K562 (cell line): ENCODE measurements around the gene PRPSAP1. TPM values are rescaled to one million over a fixed set of nuclear protein-coding genes. Genes with fewer than 3 reads are reported as not detected.

Experiments
- ATAC-seq: fragments of 200-7000 bp; cut with Tn5 transposase; 3 replicates; pipeline ENCODE4 v1.9.1; 2020; ENCODE audit warnings: moderate library complexity
- BruUV-seq: library from RNA; stranded (reverse); fragments of 400-500 nt; replicated peaks from 2 replicates; lab custom pipeline; 2021; lab: Mats Ljungman, UMichigan
- CTCF ChIA-PET: fragments of 300-600 bp; formaldehyde crosslinking; extraction: SDS; loops from one replicate; lab custom pipeline; 2021; ENCODE audit warnings: low intra/inter-chr PET ratio; lab: Yijun Ruan, JAX
- POLR2A ChIA-PET: fragments of 300-600, 350-650 bp; sonication (Branson Sonifier 250); formaldehyde crosslinking; extraction: SDS; loops from one replicate; lab custom pipeline; 2021; ENCODE audit warnings: antibody characterized with exemption, inconsistent platforms; lab: Yijun Ruan, JAX
- DNase-seq, 4 experiments: peaks; one replicate each; pipeline versions ENCODE4 v3.0.0 to v3.0.0-alpha.2; 2011 to 2018; ENCODE audit warnings: low spot score in 3 of 4, mixed read lengths in 3 of 4; ENCODE audit errors: extremely low read depth in 1 of 4
- FAIRE-seq: peaks from 2 replicates; lab custom pipeline; 2011; peaks lifted over from hg19 to GRCh38; lab: Jason Lieb, UNC
- H2AFZ ChIP-seq: 2 replicates; pipeline ENCODE4 v1.6.0; 2011; ENCODE audit warnings: low read depth, low read length, control low read depth, inconsistent platforms
- H3K27ac ChIP-seq: fragments of 200-600 bp; 3 replicates; pipeline ENCODE4 v1.8.0; 2011; ENCODE audit warnings: low read depth, mild to moderate bottlenecking, control low read depth, inconsistent platforms, low read length, moderate library complexity, mixed read lengths; ENCODE audit errors: extremely low read depth
- H3K27me3 ChIP-seq, 2 experiments: fragments of 300-600 bp in 1 of 2; 2 replicates in 1 of 2; 3 replicates in 1 of 2; pipeline versions ENCODE4 v1.6.0 to v1.8.0; 2011; ENCODE audit warnings: inconsistent platforms in 2 of 2, low read length in 2 of 2, mild to moderate bottlenecking in 1 of 2, mixed read lengths in 1 of 2, moderate library complexity in 1 of 2; ENCODE audit not compliant: control insufficient read depth in 2 of 2, insufficient read depth in 2 of 2
- H3K36me3 ChIP-seq: fragments of 300-600 bp; 3 replicates; pipeline ENCODE4 v1.8.0; 2011; ENCODE audit warnings: mild to moderate bottlenecking, low read length, inconsistent platforms; ENCODE audit not compliant: control insufficient read depth, insufficient read depth
- H3K4me1 ChIP-seq, 2 experiments: fragments of 200-600 bp in 1 of 2; replicated peaks in 1 of 2; 2 replicates in 1 of 2; 3 replicates in 1 of 2; pipeline versions ENCODE4 v1.5.1 to v1.8.0; 2011; ENCODE audit warnings: inconsistent platforms in 2 of 2, low read length in 2 of 2, mild to moderate bottlenecking in 1 of 2, mixed read lengths in 1 of 2, moderate library complexity in 1 of 2; ENCODE audit not compliant: control insufficient read depth in 2 of 2, insufficient read depth in 2 of 2
- H3K4me2 ChIP-seq: 2 replicates; pipeline ENCODE4 v1.6.1; 2011; ENCODE audit warnings: low read length, control low read depth, inconsistent platforms, mixed read lengths; ENCODE audit not compliant: insufficient read depth
- H3K4me3 ChIP-seq: fragments of 200-600 bp; sonication (generic), shearing (Covaris generic); 2 replicates; pipeline ENCODE4 v1.5.1; 2016; ENCODE audit warnings: control low read depth, inconsistent platforms
- H3K79me2 ChIP-seq: fragments of 200-600 bp; 3 replicates; pipeline ENCODE4 v1.8.0; 2011; ENCODE audit warnings: low read length, inconsistent platforms; ENCODE audit not compliant: control insufficient read depth, insufficient read depth
- H3K9ac ChIP-seq, 2 experiments: 2 replicates each; pipeline versions ENCODE4 v1.6.0 to v1.6.1; 2011; ENCODE audit warnings: low read depth in 2 of 2, low read length in 2 of 2, control low read depth in 1 of 2, inconsistent platforms in 1 of 2, mild to moderate bottlenecking in 1 of 2, mixed read lengths in 1 of 2; ENCODE audit not compliant: insufficient read depth in 1 of 2
- H3K9me1 ChIP-seq: one replicate; pipeline ENCODE4 v1.6.0; 2011; ENCODE audit warnings: inconsistent platforms, mild to moderate bottlenecking, low read length, moderate library complexity; ENCODE audit not compliant: control insufficient read depth, insufficient read depth
- H3K9me3 ChIP-seq: replicated peaks from 2 replicates; pipeline ENCODE4 v1.5.1; 2011; ENCODE audit warnings: low read depth, low read length, inconsistent platforms; ENCODE audit not compliant: control insufficient read depth, insufficient read depth
- H4K20me1 ChIP-seq: replicated peaks from 2 replicates; pipeline ENCODE4 v1.6.1; 2011; ENCODE audit warnings: low read length, inconsistent platforms, mixed read lengths; ENCODE audit not compliant: control insufficient read depth, insufficient read depth
- CCAR2 ChIP-seq: fragments of 200-400 bp; formaldehyde crosslinking; IDR thresholded peaks from 2 replicates; pipeline ENCODE4 v1.6.1; 2017; ENCODE audit warnings: mild to moderate bottlenecking, low read depth, low read length
- CEBPB ChIP-seq: fragments of 450-650 bp; IDR thresholded peaks from 2 replicates; pipeline ENCODE4 v1.6.1; 2016; ENCODE audit warnings: missing genetic modification characterization, missing compliant biosample characterization
- CEBPZ ChIP-seq: fragments of 150-350 bp; IDR thresholded peaks from 2 replicates; pipeline ENCODE4 v1.6.1; 2014; ENCODE audit warnings: low read depth, mild to moderate bottlenecking, low read length, borderline replicate concordance
- CHCHD3 ChIP-seq: fragments of 250-450 bp; sonication (Bioruptor Pico); IDR thresholded peaks from 2 replicates; pipeline ENCODE4 v2.1.2; 2022; ENCODE audit warnings: mild to moderate bottlenecking
- ETV1 ChIP-seq: fragments of 450-650 bp; conservative IDR thresholded peaks from 2 replicates; pipeline ENCODE4 v1.6.1; 2016; ENCODE audit warnings: missing genetic modification characterization, control low read depth, low read depth, missing compliant biosample characterization
- FOXM1 ChIP-seq, 2 experiments: fragments of 450-650 bp in 1 of 2; sonication (generic) in 1 of 2; formaldehyde crosslinking in 1 of 2; IDR thresholded peaks; 2 replicates each; pipeline versions ENCODE4 v1.6.1 to v1.9.0; 2017 to 2022; ENCODE audit warnings: low read depth in 2 of 2, mild to moderate bottlenecking in 2 of 2, missing genetic modification reagents in 1 of 2, moderate library complexity in 1 of 2
- IFI16 ChIP-seq: fragments of 250-450 bp; sonication (Bioruptor Pico); IDR thresholded peaks from 2 replicates; pipeline ENCODE4 v2.1.2; 2022; ENCODE audit warnings: mild to moderate bottlenecking, inconsistent platforms
- RBM34 ChIP-seq: fragments of 200-400 bp; formaldehyde crosslinking; IDR thresholded peaks from 2 replicates; pipeline ENCODE4 v1.6.1; 2018; ENCODE audit warnings: low read length, borderline replicate concordance; ENCODE audit not compliant: insufficient read depth
- TRIM28 ChIP-seq: fragments of 450-650 bp; IDR thresholded peaks from 2 replicates; pipeline ENCODE4 v1.6.1; 2017
- ZBTB5 ChIP-seq: fragments of 450-650 bp; IDR thresholded peaks from 2 replicates; pipeline ENCODE4 v1.6.1; 2017; ENCODE audit warnings: antibody characterized with exemption
- ZNF583 ChIP-seq: fragments of 250-450 bp; sonication (Bioruptor Pico); IDR thresholded peaks from 2 replicates; pipeline ENCODE4 v1.4.0; 2020
- WGBS: fragments of 100-300 bp; shearing (Covaris generic); methylation state at CpG from one replicate; pipeline ENCODE4 v1.1.6; 2016; ENCODE audit warnings: low coverage, mixed read lengths; ENCODE audit not compliant: insufficient coverage; ENCODE audit errors: missing lambda C conversion rate; 5-methylcytosine and 5-hydroxymethylcytosine counted together
- in situ Hi-C: fragments of 300-500 bp; cut with MboI; formaldehyde crosslinking; loops from 4 replicates; pipeline ENCODE4 v1.15.0; 2018; ENCODE audit warnings: inconsistent platforms, mixed read lengths
- intact Hi-C: fragments of 100-400 bp; cut with micrococcal nuclease; formaldehyde crosslinking; loops from 2 replicates; pipeline ENCODE4 v1.14.2; 2022
- polyA plus RNA-seq, 8 experiments: library from polyadenylated mRNA; depleted of rRNA in 4 of 8; stranded (reverse) in 5 of 8; unstranded in 3 of 8; fragments of >200 nt; fragmentation: Nextera tagmentation in 2 of 8; fragmentation: Illumina TruSeq in 1 of 8; extraction: Ambion mirVana in 2 of 8; extraction: Trizol in 1 of 8; gene quantifications; 2 replicates each; pipeline versions ENCODE4 v1.2.1 to v1.2.3, GENCODE V29; 2011 to 2014; ENCODE audit warnings: inconsistent platforms in 1 of 8, missing spikeins in 1 of 8
- total RNA-seq, 7 experiments: library from RNA; depleted of rRNA in 6 of 7; stranded (reverse); fragments of >200 nt in 6 of 7; fragmentation: Illumina TruSeq in 2 of 7; extraction: Trizol in 2 of 7; gene quantifications; 2 replicates each; pipeline versions ENCODE4 v1.2.1 to v1.2.3, GENCODE V29; 2011 to 2021; ENCODE audit warnings: low replicate concordance in 1 of 7

The PRPSAP1 gene
- total and polyA plus RNA-seq, 9 of the 15 experiments (the other 6 are each of a cell fraction or from before 2014, with no cell fraction given) = 21.9 to 77.1 (median 40.8) TPM

DNA sequence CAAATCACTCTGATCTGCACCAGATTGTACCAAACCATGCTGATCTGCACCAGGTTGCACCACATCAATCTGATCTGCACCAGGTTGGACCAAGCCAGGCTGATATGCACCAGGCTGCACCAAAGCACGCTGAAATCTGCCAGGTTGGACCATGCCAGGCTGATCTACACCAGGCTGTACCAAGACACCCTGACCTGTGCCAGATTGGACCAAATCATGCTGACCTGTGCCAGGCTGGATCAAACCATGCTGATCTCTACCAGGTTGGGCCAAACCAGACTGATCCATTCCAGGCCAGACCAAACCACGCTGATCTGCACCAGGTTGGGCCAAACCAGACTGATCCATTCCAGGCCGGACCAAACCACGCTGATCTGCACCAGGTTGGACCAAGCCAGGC lies 61.1 kb downstream of the PRPSAP1 start:
- ATAC-seq (no peak), FAIRE-seq (no peak), DNase-seq (no peak)
- Histone ChIP-seq H2AFZ (no peak overlapping the region), H3K9me3 (no peaks in the 10 kb centered on the region), H3K4me2 (no peak overlapping the region), H3K9me1 (no peaks in the 10 kb centered on the region), H3K9ac (no peak overlapping the region), H3K27me3 (no peaks in the 10 kb centered on the region), H3K4me1 (no peaks in the 10 kb centered on the region), H3K27ac (no peak overlapping the region), H4K20me1 (0 out of 2 replicates have a peak, but pooled peaks cover 2% of the 10 kb centered on the region), H3K79me2 (no peaks in the 10 kb centered on the region), H3K36me3 (0 out of 3 replicates have a peak, but pooled peaks cover 3% of the 10 kb centered on the region), H3K4me3 (no peak overlapping the region)
- in situ Hi-C loops = loop anchor here (5.0 kb wide), 3 partner anchors 165 to 380 kb away; no protein-coding TSS in a partner anchor
- WGBS = 27% methylated on average over 4 of the region's 4 CpGs
- BruUV-seq = no TSS peak
- ChIA-PET CTCF (no interaction called here), POLR2A (no interaction called here)
- TF ChIP-seq FOXM1 (IDR thresholded peaks at IDR 0.05; ENCODE audit: low read depth) (no peak), FOXM1 (CRISPR knock-in tag; IDR thresholded peaks at IDR 0.05; ENCODE audit: low read depth) (no peak), CCAR2 (no peak), ZBTB5 (no peak), RBM34 (no peak), ETV1 (no peak), CEBPZ (no peak), ZNF583 (no peak), IFI16 (no peak), TRIM28 (no peak), CEBPB (no peak), CHCHD3 (CRISPR knock-in tag) (no peak)
- intact Hi-C loops = no loop called here
